Brain microvascular endothelial cell (primary cell): ENCODE measurements around the gene TBC1D22B.

Experiments used
- DNase-seq: peaks from one replicate; pipeline ENCODE4 v3.0.0-alpha.2; 2020
- H3K27ac ChIP-seq: fragments of 250-450 bp; sonication (Bioruptor Pico); 2 replicates; pipeline ENCODE4 v1.5.1; 2020; ENCODE audit warnings: mild to moderate bottlenecking, moderate library complexity
- H3K27me3 ChIP-seq: fragments of 250-450 bp; sonication (Bioruptor Pico); replicated peaks from 2 replicates; pipeline ENCODE4 v1.5.1; 2020; ENCODE audit warnings: mild to moderate bottlenecking
- H3K36me3 ChIP-seq: fragments of 250-450 bp; sonication (Bioruptor Pico); replicated peaks from 2 replicates; pipeline ENCODE4 v1.5.1; 2020; ENCODE audit warnings: mild to moderate bottlenecking
- H3K4me3 ChIP-seq: 2 replicates; pipeline ENCODE4 v1.5.1; 2011; ENCODE audit warnings: low read depth, mild to moderate bottlenecking, control low read depth, low read length, moderate library complexity
- in situ Hi-C: cut with HindIII; loops from 2 replicates; pipeline ENCODE4 v1.10.0; 2017; ENCODE audit warnings: low sequenced_read_pairs, low pct_ligation_motif_present
- TF ChIP-seq, protein P1 (sequence below): IDR thresholded peaks from 2 replicates; pipeline ENCODE4 v1.5.1; 2011; ENCODE audit warnings: low read depth, mild to moderate bottlenecking, moderate library complexity, low read length, control low read depth, inconsistent platforms; ENCODE audit errors: missing control alignments

TBC1D22B gene

DNA sequence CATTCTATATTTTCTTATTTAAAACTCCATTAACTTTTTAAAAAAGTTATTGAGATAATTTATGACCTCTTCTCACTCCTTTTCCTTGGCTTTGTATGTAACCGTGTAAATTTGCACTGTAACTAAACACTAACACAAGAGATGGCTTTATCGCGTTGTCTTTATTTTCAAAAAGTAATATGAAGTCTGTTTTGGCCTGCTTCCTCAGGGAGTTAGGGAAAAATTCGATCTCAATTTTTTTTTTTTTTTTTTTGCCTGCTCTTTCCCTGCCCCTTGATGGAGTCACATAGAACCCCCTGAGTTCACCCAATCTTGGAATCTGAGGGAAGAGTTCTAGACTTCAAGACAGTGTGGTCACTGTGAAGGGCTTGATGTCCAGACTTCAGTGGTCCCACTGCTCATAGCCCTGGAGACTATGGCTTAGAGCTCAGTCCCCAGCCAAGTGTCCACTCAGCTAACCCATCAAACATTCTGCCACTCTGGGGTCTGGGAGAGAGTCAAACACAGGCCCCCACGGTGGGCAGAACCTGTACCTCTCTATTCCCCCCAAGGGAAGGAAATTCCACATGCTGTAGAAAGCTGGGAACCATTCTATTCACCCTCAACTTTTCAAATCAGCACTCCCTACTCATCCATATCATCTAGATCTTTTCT lies 15.7 kb upstream of the TBC1D22B start:
- Histone ChIP-seq H3K4me3 (no peak overlapping the region), H3K27me3 (no peaks in the 10 kb centered on the region), H3K36me3 (no peaks in the 10 kb centered on the region), H3K27ac (peak overlapping the region; percentile 100)
- TF ChIP-seq, protein P1, sequence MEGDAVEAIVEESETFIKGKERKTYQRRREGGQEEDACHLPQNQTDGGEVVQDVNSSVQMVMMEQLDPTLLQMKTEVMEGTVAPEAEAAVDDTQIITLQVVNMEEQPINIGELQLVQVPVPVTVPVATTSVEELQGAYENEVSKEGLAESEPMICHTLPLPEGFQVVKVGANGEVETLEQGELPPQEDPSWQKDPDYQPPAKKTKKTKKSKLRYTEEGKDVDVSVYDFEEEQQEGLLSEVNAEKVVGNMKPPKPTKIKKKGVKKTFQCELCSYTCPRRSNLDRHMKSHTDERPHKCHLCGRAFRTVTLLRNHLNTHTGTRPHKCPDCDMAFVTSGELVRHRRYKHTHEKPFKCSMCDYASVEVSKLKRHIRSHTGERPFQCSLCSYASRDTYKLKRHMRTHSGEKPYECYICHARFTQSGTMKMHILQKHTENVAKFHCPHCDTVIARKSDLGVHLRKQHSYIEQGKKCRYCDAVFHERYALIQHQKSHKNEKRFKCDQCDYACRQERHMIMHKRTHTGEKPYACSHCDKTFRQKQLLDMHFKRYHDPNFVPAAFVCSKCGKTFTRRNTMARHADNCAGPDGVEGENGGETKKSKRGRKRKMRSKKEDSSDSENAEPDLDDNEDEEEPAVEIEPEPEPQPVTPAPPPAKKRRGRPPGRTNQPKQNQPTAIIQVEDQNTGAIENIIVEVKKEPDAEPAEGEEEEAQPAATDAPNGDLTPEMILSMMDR, result no peak
- no peak for DNase-seq
- in situ Hi-C loops, result no loop called here

DNA sequence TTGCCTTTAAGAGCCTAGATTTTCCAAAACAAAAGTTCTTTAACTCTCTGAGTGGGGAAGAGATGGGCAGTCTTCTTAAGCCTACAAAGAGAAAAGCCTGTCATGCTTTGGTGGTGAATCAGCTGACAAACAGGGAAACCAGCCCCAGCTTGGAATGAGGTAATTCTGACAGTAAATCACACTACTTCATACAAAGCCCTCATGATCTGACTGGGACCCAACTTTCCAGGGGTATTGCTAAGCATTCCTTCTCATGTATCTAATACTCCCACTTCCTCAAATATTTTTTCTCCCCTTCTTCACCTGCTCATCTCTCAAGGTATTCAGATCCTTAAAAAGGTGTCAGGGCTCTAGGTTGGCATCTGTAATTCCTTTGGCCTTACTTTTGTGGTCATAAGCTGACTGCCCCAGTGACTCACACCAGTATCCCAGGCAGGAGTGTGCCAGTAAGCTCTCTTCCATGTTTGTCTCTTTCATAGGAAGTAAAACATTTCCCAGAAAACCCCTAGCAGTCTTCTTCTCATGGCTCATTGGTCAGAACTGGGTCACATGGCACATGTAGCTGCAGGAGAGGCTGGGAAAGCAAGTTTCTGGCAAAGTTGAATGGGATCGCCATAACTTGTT lies 15.0 kb upstream of the TBC1D22B start:
- TF ChIP-seq, protein P1, result no peak
- Histone ChIP-seq H3K4me3 (no peak overlapping the region), H3K36me3 (no peaks in the 10 kb centered on the region), H3K27ac (peak overlapping the region; percentile 100), H3K27me3 (no peaks in the 10 kb centered on the region)
- in situ Hi-C loops, result no loop called here
- DNase-seq, result peak; percentile 97

DNA sequence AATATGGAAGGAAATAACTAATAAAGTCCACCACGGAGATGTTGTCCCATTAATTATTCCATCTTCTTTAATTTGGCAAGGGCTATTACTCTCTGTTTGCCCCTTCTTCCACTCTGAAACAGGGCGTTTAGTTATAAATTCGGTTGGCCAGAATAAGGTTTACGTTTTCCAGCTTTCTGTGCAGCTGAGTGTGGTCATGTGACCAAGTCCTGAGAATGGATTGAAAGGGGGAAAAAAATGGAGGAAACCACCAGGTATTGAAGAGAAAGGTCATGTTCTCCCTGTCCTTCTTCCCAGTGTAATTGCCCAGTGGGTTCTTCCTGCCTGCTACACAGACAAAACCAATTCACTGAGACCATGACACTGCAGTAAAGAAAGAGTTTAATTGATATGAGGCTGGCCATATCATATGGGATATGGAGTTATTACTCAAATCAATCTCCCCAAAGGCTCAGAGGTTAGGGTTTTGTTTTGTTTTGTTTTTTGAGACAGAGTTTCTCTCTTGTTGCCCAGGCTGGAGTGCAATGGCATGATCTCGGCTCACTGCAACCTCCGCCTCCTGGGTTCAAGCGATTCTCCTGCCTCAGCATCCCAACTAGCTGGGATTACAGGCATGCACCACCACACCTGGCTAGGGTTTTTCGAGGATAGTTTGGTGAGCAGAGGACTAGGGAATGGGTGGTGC lies 14.3 kb upstream of the TBC1D22B start:
- Histone ChIP-seq H3K36me3 (no peaks in the 10 kb centered on the region), H3K4me3 (no peak overlapping the region), H3K27me3 (no peaks in the 10 kb centered on the region), H3K27ac (peak overlapping the region; percentile 100)
- in situ Hi-C loops, result no loop called here
- DNase-seq, result no peak
- TF ChIP-seq, protein P1, result no peak

DNA sequence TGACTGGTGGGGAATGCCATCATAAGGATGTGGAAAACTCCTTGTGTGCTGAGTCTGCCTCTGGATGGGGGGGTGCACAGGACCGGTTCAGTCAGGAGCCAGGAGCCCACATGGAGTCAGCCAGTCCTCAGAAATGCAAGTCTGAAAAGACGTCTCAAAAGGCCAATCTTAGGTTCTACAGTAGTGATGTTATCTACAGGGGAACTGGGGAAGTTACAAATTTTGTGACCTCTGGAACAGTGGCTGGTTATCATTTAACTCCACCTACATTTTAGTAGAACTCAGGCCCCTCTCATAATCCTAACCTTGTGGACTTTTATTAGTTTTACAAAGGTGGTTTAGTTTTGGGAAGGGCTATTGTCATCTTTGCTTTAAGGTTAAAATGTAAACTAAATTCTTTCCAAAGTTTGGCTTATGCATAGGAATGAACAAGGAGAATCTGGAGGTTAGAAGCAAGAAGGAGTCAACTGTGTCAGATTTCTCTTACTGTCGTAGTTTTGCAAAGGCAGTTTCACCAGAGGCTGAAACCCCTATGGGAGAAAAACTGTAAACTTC lies 13.7 kb upstream of the TBC1D22B start:
- in situ Hi-C loops, result no loop called here
- no peaks in the 10 kb centered on the region for H3K36me3 ChIP-seq
- peak overlapping the region; percentile 100 for H3K27ac ChIP-seq
- no peak for DNase-seq
- TF ChIP-seq, protein P1, result no peak
- no peaks in the 10 kb centered on the region for H3K27me3 ChIP-seq
- H3K4me3 ChIP-seq, result no peak overlapping the region

DNA sequence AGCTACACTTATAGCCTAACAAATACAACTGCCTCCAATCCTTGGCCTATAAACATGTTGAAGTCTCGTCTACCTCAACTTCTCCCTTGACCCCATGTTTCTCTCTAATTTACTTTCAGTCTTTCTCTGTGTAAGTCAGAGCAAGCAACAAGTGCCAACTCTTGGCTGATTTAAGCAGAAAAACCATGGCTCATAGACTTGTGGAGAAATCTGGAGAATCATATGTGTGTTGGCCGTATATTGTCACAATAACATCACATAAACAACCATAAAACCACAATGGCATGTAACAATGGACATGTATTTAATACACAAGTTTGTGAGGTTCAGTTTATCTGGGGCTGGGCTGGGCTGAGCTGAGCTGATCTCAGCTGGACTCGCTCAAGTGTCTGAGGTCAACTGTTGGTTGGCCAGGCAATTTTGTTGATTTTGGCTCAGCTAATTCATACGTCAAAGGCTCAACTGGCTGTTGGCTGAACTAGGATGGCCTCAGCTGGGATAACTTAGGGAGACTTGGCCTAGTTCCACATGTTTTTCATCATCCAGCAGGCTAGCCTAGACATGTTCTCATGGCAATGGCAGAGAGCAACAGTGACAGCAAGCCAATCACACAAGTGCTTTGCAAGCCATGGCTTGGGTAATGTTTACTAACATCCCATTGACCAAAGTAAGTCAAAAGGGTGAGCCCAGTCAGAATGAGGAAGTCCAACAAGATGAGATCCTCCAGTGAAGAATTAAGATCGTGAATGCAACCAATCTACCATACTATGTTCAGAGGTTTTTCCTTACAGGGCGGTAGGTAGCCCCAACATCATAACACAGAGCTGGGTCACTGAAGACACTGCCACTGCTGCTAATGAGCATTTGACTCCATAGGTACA lies 12.9 kb upstream of the TBC1D22B start:
- H3K4me3 ChIP-seq, result no peak overlapping the region
- peak overlapping the region; percentile 100 for H3K27ac ChIP-seq
- in situ Hi-C loops, result no loop called here
- H3K36me3 ChIP-seq, result no peaks in the 10 kb centered on the region
- peak; percentile 100 for DNase-seq
- no peaks in the 10 kb centered on the region for H3K27me3 ChIP-seq
- TF ChIP-seq, protein P1, result no peak
